CD4-positive, alpha-beta T cell treated with Interleukin-4 for 1 hour (primary cell): ENCODE results near the gene COMMD7.
A peak's percentile ranks its signal among the peaks of the same experiment; 100 is the strongest.
"Not testable (repeated sequence)": the region's sequence is repeated elsewhere in the genome, so short reads cannot be mapped to it uniquely, and the experiment has no call there.

ENCODE experiments used
- DNase-seq, 2 donors: peaks; one replicate each; pipeline ENCODE4 v3.0.0-alpha.2; 2020 to 2022

COMMD7 gene

GRCh38 chr20:32764005-32764960 is 21.0 kb upstream of the COMMD7 start:
- DNase-seq, result no peak

GRCh38 chr20:32763202-32764004 is 20.1 kb upstream of the COMMD7 start:
- DNase-seq, result no peak

- peak in 1 of 2 donors; percentile 24 for DNase-seq
Observed at GRCh38 chr20:32762754-32763201, 19.5 kb upstream of the COMMD7 start.

- DNase-seq, result peak; percentile 69 to 73
Observed at GRCh38 chr20:32761831-32762753, 18.8 kb upstream of the COMMD7 start, which contains the start of gene DNMT3B. Gene DNMT3B (plus strand): TSS chr20:32762385. CDS start chr20:32780324, 17,939 bp downstream.

- DNase-seq, result no peak
Observed at GRCh38 chr20:32761417-32761830, 18.2 kb upstream of the COMMD7 start.

GRCh38 chr20:32756156-32756555 is 12.9 kb upstream of the COMMD7 start:
- no peak for DNase-seq

- no peak for DNase-seq
Observed at GRCh38 chr20:32753731-32754130, 10.5 kb upstream of the COMMD7 start.

GRCh38 chr20:32752458-32753250 is 9.4 kb upstream of the COMMD7 start:
- DNase-seq, result no peak

- no peak for DNase-seq
Observed at GRCh38 chr20:32751702-32752457, 8.6 kb upstream of the COMMD7 start.

- DNase-seq, result no peak
Observed at GRCh38 chr20:32751293-32751692, 8.0 kb upstream of the COMMD7 start.

GRCh38 chr20:32749914-32750637 is 6.8 kb upstream of the COMMD7 start:
- no peak for DNase-seq

- peak in 1 of 2 donors; percentile 29 for DNase-seq
Observed at GRCh38 chr20:32742322-32743236, 688 bp downstream of the COMMD7 start.

- no peak for DNase-seq
Observed at GRCh38 chr20:32741151-32741550, 2.1 kb downstream of the COMMD7 start.

GRCh38 chr20:32737371-32738223 is 5.7 kb downstream of the COMMD7 start:
- peak; percentile 53 to 77 for DNase-seq

- DNase-seq, result no peak
Observed at GRCh38 chr20:32731882-32732266, 11.4 kb downstream of the COMMD7 start.

- not testable (repeated sequence) for DNase-seq
Observed at GRCh38 chr20:32729334-32729733, 13.9 kb downstream of the COMMD7 start.

GRCh38 chr20:32728435-32728834 is 14.8 kb downstream of the COMMD7 start:
- DNase-seq, result not testable (repeated sequence)

GRCh38 chr20:32727683-32728082 is 15.6 kb downstream of the COMMD7 start:
- DNase-seq, result no peak
